GM21423 (cell line): ENCODE data around the gene PTGIS.

ENCODE experiments used
- ATAC-seq: cut with Tn5 transposase; IDR thresholded peaks from one replicate; pipeline ENCODE4 v1.9.1; 2021; ENCODE audit warnings: mild to moderate bottlenecking, moderate library complexity; ENCODE audit not compliant: unreplicated experiment

PTGIS gene

GRCh38 chr20:49476016-49476355 lies 92.0 kb downstream of the PTGIS start:
- no peak for ATAC-seq

GRCh38 chr20:49475292-49476015 lies 92.5 kb downstream of the PTGIS start:
- ATAC-seq = no peak

DNA sequence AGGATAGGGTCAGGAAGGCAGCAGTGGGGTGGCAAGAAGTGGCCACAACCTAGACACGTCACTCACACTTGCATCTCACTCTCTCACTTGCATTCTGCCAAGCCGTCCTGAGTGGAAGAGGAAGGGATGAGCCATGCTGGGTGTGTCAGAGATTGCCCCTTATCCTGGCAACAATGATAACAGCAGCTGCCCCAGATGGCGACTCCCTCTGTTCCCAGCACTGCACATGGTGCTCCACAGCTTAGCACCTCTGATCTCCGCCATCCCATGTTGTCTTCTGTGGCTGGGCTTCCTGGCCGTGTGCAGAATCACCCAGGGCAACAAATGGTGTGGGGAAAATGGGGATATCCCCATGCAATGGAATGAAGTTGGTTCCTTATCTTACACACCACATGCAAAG lies 96.5 kb downstream of the PTGIS start:
- no peak for ATAC-seq

DNA sequence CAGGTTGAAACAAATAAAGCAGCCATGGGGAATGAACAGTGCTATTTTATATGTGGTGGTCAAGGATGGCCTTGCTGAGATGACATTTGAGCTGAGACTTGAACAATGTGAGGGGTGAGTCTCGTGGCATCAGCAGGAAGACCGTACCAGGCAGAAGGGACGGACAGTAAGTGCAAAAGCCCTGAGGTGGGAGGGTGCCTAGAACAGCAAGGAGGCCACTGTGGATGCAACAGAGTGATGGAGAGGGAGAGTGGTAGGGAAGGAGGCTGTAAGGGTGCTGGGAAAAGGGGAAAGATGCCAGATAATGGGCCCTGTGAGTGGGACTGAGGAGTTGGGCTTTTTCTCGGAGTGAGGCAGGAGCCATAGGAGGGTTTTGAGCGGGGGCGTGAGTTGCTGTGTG lies 97.0 kb downstream of the PTGIS start:
- no peak for ATAC-seq

GRCh38 chr20:49469060-49469459 lies 98.9 kb downstream of the PTGIS start:
- no peak for ATAC-seq

DNA sequence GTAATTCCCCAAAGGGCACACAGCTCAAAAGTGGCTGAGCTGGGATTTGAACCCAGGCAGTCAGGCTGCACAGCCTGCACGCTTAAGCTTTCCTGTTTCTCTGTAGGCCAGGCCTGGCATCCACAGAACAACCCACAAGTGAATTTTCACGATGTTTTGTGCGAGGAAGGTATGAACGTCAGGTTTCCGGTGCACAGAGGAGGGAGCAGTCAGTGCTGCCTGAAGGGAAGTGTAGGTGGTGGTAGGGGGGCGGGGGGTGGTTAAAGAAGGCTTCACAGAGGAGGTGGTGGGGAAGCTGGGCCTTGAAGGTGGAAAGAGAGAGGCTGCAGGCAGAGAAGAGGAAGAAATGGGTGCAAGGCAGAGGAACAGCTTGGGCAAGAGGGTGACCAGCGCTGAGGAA lies 99.5 kb downstream of the PTGIS start:
- ATAC-seq = no peak

GRCh38 chr20:49466114-49466912 lies 101.6 kb downstream of the PTGIS start:
- ATAC-seq = no peak

GRCh38 chr20:49464556-49464955 lies 103.4 kb downstream of the PTGIS start:
- ATAC-seq = no peak

DNA sequence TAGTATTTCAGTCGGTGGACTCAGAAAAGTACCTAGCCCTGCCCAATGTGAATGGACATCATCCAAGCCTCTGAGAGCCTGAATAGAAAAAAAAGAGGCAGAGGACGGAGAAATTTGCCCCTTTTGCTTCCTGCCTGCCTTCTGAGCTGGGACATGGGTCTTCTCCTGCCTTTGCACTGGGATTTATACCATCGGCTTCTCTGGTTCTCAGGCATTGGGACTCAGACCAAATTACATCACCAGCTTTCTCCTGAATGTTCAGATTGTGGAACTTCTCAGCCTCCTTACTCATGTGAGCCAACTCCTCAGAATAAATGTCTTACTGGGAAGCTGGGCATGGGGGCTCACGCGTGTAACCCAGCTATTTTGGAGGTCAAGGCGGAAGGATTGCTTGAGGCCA lies 105.3 kb downstream of the PTGIS start:
- no peak for ATAC-seq

DNA sequence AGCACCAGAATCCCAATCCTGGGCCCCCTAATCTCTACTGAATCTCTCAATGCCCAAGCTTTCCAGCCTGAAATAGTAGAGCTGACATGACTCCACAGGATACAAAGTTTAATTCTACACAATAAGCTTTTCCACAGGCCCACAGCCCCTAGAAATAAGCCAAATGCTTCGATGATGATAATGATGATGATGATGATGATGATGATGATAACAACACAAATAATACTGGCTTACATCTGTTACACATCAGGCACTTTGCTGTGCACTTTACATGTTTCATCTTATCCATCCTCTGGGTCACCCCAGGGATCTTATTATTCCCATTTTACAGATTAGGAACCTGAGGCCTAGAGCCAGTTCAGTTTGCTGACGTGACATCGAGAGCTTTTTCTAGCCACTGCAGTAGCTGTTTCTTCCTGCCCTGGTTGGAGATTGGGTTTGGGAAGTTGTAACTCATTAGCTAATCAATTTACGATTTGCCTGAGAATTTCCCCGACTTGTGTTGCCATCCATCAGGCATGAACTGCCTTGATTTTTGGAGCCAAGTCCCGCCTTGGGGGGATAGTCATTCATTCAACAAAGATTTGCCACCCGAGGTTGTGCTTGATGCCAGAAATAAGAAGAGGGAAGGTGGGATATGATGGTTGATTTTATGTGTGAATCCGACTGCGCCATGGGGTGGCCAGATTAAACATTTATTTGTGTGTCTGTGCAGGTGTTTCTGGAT lies 105.9 kb downstream of the PTGIS start:
- ATAC-seq = no peak

DNA sequence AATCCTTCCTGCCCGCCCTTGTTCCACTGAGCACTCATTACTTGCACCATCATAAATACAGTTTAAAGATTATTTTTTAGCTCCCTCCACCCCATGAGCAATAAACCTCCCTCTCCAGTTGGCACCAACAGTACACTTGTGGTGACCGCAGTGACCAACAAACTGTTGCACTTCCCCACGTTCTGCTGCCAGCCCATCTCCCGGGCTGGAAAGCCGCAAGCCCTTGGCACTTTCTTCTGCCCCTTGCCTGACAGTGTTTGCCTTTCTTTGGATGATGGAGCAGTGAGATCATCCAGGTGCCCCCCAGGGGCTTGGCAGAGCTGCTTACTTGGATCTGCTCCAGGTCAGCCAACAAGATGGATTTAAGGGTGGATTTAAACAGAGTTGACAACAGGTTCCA lies 107.0 kb downstream of the PTGIS start:
- no peak for ATAC-seq

GRCh38 chr20:49460131-49460530 lies 107.8 kb downstream of the PTGIS start:
- no peak for ATAC-seq

DNA sequence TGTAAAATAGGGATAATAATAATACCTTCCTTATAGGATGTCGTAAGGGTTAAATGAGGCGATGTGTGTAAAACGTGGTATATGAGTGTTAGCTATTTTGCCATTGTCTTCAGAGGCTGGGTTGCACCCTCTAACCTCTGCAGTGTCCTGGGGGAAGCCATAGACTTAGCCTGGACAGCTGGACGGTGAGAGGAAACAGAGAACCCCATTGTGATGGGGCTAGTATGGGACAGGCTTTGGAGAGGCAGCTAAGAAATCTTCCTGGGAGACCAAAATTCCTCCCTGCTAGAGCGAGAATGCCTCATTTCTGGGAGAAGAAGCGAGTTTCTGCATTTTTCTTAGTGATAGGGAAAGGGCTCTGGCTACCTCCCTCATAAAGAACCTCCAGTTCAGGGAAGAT lies 108.3 kb downstream of the PTGIS start:
- ATAC-seq = no peak

DNA sequence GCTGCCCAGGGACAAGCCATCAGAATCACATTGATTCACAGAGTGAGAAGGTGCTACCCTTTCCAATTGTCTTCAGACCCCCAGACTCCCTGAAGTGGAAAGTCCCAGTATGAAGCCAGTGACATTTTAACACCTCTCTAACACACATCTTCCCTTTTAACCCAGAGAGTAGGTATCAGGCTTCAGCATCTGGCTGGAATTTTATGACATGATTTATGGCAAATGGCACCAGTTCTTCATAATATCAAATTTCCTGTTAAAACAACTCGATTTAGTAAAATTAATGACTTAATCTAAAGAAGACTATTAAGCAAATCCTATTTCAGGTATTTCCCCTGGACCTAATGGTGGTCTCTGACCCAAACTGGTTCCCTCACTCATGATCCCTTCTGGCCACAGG lies 110.5 kb downstream of the PTGIS start:
- no peak for ATAC-seq

GRCh38 chr20:49456646-49457045 lies 111.3 kb downstream of the PTGIS start:
- no peak for ATAC-seq

- no peak for ATAC-seq
Measured at GRCh38 chr20:49455691-49456090, 112.2 kb downstream of the PTGIS start.
